ENCODE measurements around the gene AOC2. TPM values are rescaled to one million over a fixed set of nuclear protein-coding genes. Genes with fewer than 3 reads are reported as not detected.

AOC2 gene
- polyA plus RNA-seq, 1 donor (not counting 4 experiments of a cell fraction or from before 2014, with no cell fraction given), result 0.94 TPM

DNA sequence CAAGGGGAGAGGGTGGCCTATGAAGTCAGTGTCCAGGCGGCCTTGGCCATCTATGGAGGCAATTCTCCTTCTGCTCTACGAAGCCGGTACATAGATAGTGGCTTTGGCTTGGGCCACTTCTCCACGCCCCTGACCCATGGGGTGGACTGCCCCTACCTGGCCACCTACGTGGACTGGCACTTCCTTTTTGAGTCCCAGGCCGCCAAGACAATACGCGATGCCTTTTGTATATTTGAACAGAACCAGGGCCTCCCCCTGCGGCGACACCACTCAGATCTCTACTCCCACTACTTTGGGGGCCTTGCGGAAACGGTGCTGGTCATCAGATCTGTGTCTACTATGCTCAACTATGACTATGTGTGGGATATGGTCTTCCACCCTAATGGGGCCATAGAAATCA lies 24.0 kb downstream of the AOC2 start:
- H3K27ac ChIP-seq (ENCODE audit: control insufficient read depth, insufficient read depth, low read length), result no peak overlapping the region
- no peak overlapping the region for H3K4me3 ChIP-seq (ENCODE audit: control insufficient read depth in 2 of 3, extremely low read depth in 1 of 3, insufficient read depth in 2 of 3, low read depth in 1 of 3, low read length in 3 of 3)
- H3K4me2 ChIP-seq (ENCODE audit: control insufficient read depth, extremely low read depth, insufficient read depth, low read depth, low read length), result no peak overlapping the region
- no peak for FAIRE-seq
- H3K9me3 ChIP-seq (ENCODE audit: control insufficient read depth, low read depth, low read length), result no peaks in the 10 kb centered on the region
- no peaks in the 10 kb centered on the region for H3K36me3 ChIP-seq (ENCODE audit: control insufficient read depth in 2 of 2, extremely low read depth in 1 of 2, insufficient read depth in 2 of 2, low read length in 2 of 2)
- no peaks in the 10 kb centered on the region for H3K4me1 ChIP-seq (ENCODE audit: control insufficient read depth, extremely low read depth, insufficient read depth, low read length)
- no peaks in the 10 kb centered on the region for H3K79me2 ChIP-seq (ENCODE audit: control insufficient read depth, insufficient read depth, low read length)
- TF ChIP-seq, protein P1, sequence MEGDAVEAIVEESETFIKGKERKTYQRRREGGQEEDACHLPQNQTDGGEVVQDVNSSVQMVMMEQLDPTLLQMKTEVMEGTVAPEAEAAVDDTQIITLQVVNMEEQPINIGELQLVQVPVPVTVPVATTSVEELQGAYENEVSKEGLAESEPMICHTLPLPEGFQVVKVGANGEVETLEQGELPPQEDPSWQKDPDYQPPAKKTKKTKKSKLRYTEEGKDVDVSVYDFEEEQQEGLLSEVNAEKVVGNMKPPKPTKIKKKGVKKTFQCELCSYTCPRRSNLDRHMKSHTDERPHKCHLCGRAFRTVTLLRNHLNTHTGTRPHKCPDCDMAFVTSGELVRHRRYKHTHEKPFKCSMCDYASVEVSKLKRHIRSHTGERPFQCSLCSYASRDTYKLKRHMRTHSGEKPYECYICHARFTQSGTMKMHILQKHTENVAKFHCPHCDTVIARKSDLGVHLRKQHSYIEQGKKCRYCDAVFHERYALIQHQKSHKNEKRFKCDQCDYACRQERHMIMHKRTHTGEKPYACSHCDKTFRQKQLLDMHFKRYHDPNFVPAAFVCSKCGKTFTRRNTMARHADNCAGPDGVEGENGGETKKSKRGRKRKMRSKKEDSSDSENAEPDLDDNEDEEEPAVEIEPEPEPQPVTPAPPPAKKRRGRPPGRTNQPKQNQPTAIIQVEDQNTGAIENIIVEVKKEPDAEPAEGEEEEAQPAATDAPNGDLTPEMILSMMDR (optimal IDR thresholded peaks at IDR 0.05 in 1 of 3, IDR thresholded peaks at IDR 0.05 in 1 of 3, conservative IDR thresholded peaks at IDR 0.05 in 1 of 3; ENCODE audit: extremely low read depth in 1 of 3, insufficient read depth in 2 of 3, low read length in 3 of 3), result no peak
- TF ChIP-seq EZH2 (IDR thresholded peaks at IDR 0.05; ENCODE audit: low read length), result no peak
- no peaks in the 10 kb centered on the region for H3K9me1 ChIP-seq (ENCODE audit: control insufficient read depth, extremely low read depth, insufficient read depth, low read length)
- no peak overlapping the region for H2AFZ ChIP-seq (ENCODE audit: control insufficient read depth, low read length)
- no peaks in the 10 kb centered on the region for H4K20me1 ChIP-seq (ENCODE audit: control insufficient read depth, extremely low read depth, insufficient read depth, low read length)
- dilution Hi-C loops (cut with MboI; ENCODE audit: extremely low pct_ligation_motif_present, low sequenced_read_pairs), result no loop called here
- DNase-seq (ENCODE audit: low read depth, low spot score), result no peak
- H3K27me3 ChIP-seq (ENCODE audit: control insufficient read depth, extremely low read depth, insufficient read depth, low read length), result peaks cover 10% of the 10 kb centered on the region
- H3K9ac ChIP-seq (ENCODE audit: control insufficient read depth, extremely low read depth, insufficient read depth, low read length), result no peak overlapping the region

DNA sequence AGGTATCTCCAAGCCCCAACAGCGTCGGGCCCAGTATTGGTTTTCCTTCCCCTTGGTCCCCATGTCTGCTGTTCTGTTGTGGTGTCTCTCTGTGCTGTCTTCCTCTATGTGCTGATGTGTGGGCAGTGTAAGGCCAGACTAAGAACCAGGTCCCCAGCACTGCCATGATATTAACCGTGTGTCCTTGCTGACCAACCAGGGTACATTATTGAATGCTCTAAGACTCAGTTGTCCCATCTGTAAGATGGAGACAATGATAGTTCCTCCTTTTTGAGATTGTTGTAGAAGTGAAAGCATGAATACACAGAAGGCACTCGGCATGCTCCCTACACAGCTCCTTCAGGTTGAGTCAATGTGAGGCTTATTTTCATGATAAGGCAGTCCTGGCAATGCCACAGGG lies 27.3 kb downstream of the AOC2 start:
- Histone ChIP-seq H3K4me3 (ENCODE audit: control insufficient read depth in 2 of 3, extremely low read depth in 1 of 3, insufficient read depth in 2 of 3, low read depth in 1 of 3, low read length in 3 of 3) (no peak overlapping the region), H3K36me3 (ENCODE audit: control insufficient read depth in 2 of 2, extremely low read depth in 1 of 2, insufficient read depth in 2 of 2, low read length in 2 of 2) (no peaks in the 10 kb centered on the region), H3K9ac (ENCODE audit: control insufficient read depth, extremely low read depth, insufficient read depth, low read length) (no peak overlapping the region), H3K27me3 (ENCODE audit: control insufficient read depth, extremely low read depth, insufficient read depth, low read length) (no peaks in the 10 kb centered on the region), H3K9me3 (ENCODE audit: control insufficient read depth, low read depth, low read length) (no peaks in the 10 kb centered on the region), H3K79me2 (ENCODE audit: control insufficient read depth, insufficient read depth, low read length) (no peaks in the 10 kb centered on the region), H3K27ac (ENCODE audit: control insufficient read depth, insufficient read depth, low read length) (no peak overlapping the region), H4K20me1 (ENCODE audit: control insufficient read depth, extremely low read depth, insufficient read depth, low read length) (no peaks in the 10 kb centered on the region), H3K4me1 (ENCODE audit: control insufficient read depth, extremely low read depth, insufficient read depth, low read length) (no peaks in the 10 kb centered on the region), H3K9me1 (ENCODE audit: control insufficient read depth, extremely low read depth, insufficient read depth, low read length) (no peaks in the 10 kb centered on the region), H2AFZ (ENCODE audit: control insufficient read depth, low read length) (no peak overlapping the region), H3K4me2 (ENCODE audit: control insufficient read depth, extremely low read depth, insufficient read depth, low read depth, low read length) (no peak overlapping the region)
- dilution Hi-C loops (cut with MboI; ENCODE audit: extremely low pct_ligation_motif_present, low sequenced_read_pairs), result no loop called here
- FAIRE-seq (no peak), DNase-seq (ENCODE audit: low read depth, low spot score) (no peak)
- no peak for TF ChIP-seq EZH2 (IDR thresholded peaks at IDR 0.05; ENCODE audit: low read length)
- TF ChIP-seq, protein P1 (optimal IDR thresholded peaks at IDR 0.05 in 1 of 3, IDR thresholded peaks at IDR 0.05 in 1 of 3, conservative IDR thresholded peaks at IDR 0.05 in 1 of 3; ENCODE audit: extremely low read depth in 1 of 3, insufficient read depth in 2 of 3, low read length in 3 of 3), result no peak
